K562 (cell line): ENCODE measurements around the gene RNF112. TPM values are rescaled to one million over a fixed set of nuclear protein-coding genes. Genes with fewer than 3 reads are reported as not detected.

ENCODE experiments used
- CEBPG ChIP-seq, 3 experiments: fragments of 200-800 bp in 1 of 3; sonication (Bioruptor generic) in 1 of 3; sonication (generic) in 1 of 3; formaldehyde crosslinking in 1 of 3; IDR thresholded peaks in 2 of 3; conservative IDR thresholded peaks in 1 of 3; 2 replicates each; pipeline versions ENCODE4 v1.6.1 to v1.8.0; 2016 to 2022; ENCODE audit warnings: missing compliant biosample characterization in 2 of 3, missing genetic modification characterization in 2 of 3, mild to moderate bottlenecking in 1 of 3, missing genetic modification reagents in 1 of 3
- E2F3 ChIP-seq: fragments of 250-450 bp; sonication (Bioruptor Pico); IDR thresholded peaks from 2 replicates; pipeline ENCODE4 v1.4.0; 2020; ENCODE audit warnings: mild to moderate bottlenecking
- EP400 ChIP-seq: fragments of 450-650 bp; IDR thresholded peaks from 2 replicates; pipeline ENCODE4 v1.6.1; 2017; ENCODE audit warnings: antibody characterized with exemption, mild to moderate bottlenecking, moderate library complexity
- ETV1 ChIP-seq: fragments of 450-650 bp; conservative IDR thresholded peaks from 2 replicates; pipeline ENCODE4 v1.6.1; 2016; ENCODE audit warnings: missing genetic modification characterization, control low read depth, low read depth, missing compliant biosample characterization
- ETV5 ChIP-seq: sonication (generic); formaldehyde crosslinking; IDR thresholded peaks from 2 replicates; pipeline ENCODE4 v1.4.0; 2020; ENCODE audit warnings: low read depth, mild to moderate bottlenecking, missing genetic modification reagents
- GMEB1 ChIP-seq: fragments of 250-450 bp; sonication (Bioruptor Pico); IDR thresholded peaks from 2 replicates; pipeline ENCODE4 v1.4.0; 2020; ENCODE audit warnings: mild to moderate bottlenecking
- HCFC1 ChIP-seq: IDR thresholded peaks from 2 replicates; pipeline ENCODE4 v1.6.1; 2012; ENCODE audit warnings: low read depth, low read length, improper control_type of control experiment
- HDAC6 ChIP-seq: IDR thresholded peaks from 2 replicates; pipeline ENCODE4 v1.6.1; 2012; ENCODE audit warnings: low read depth, mild to moderate bottlenecking, control low read depth, inconsistent platforms, low read length, moderate library complexity
- HSF4 ChIP-seq: fragments of 250-450 bp; sonication (Bioruptor Pico); IDR thresholded peaks from 2 replicates; pipeline ENCODE4 v2.1.2; 2022; ENCODE audit warnings: mild to moderate bottlenecking, moderate library complexity, borderline replicate concordance
- LARP7 ChIP-seq: fragments of 450-650 bp; IDR thresholded peaks from 2 replicates; pipeline ENCODE4 v1.6.1; 2016
- MED1 ChIP-seq: sonication (generic); formaldehyde crosslinking; IDR thresholded peaks from 2 replicates; pipeline ENCODE4 v1.8.1; 2023; ENCODE audit warnings: missing genetic modification reagents, borderline replicate concordance
- MYBL2 ChIP-seq, 2 experiments: fragments of 450-650 bp in 1 of 2; sonication (generic) in 1 of 2; formaldehyde crosslinking in 1 of 2; IDR thresholded peaks; 2 replicates each; pipeline versions ENCODE4 v1.6.1 to v1.8.1; 2017 to 2022; ENCODE audit warnings: borderline replicate concordance in 1 of 2, inconsistent platforms in 1 of 2, low read depth in 1 of 2, mild to moderate bottlenecking in 1 of 2, missing genetic modification reagents in 1 of 2, moderate library complexity in 1 of 2
- PHB ChIP-seq: fragments of 250-450 bp; sonication (Bioruptor Pico); IDR thresholded peaks from 2 replicates; pipeline ENCODE4 v1.5.0; 2021
- POU5F1 ChIP-seq: fragments of 150-350 bp; IDR thresholded peaks from 2 replicates; pipeline ENCODE4 v1.6.1; 2014; ENCODE audit warnings: borderline replicate concordance, low read length, low read depth, mild to moderate bottlenecking; ENCODE audit not compliant: partially characterized antibody
- PTBP1 ChIP-seq: fragments of 200-400 bp; formaldehyde crosslinking; IDR thresholded peaks from 2 replicates; pipeline ENCODE4 v1.6.1; 2017; ENCODE audit warnings: low read depth, low read length
- PTRF ChIP-seq: fragments of 450-650 bp; IDR thresholded peaks from 2 replicates; pipeline ENCODE4 v1.6.1; 2016; ENCODE audit warnings: mild to moderate bottlenecking, missing genetic modification characterization, missing compliant biosample characterization
- PURB ChIP-seq: sonication (generic); formaldehyde crosslinking; IDR thresholded peaks from 2 replicates; pipeline ENCODE4 v1.9.0; 2021; ENCODE audit warnings: low read depth, mild to moderate bottlenecking, missing genetic modification reagents
- TAF15 ChIP-seq: fragments of 200-400 bp; formaldehyde crosslinking; IDR thresholded peaks from 2 replicates; pipeline ENCODE4 v1.6.1; 2017; ENCODE audit warnings: mild to moderate bottlenecking, low read depth, low read length, moderate library complexity
- TAL1 ChIP-seq: fragments of 450-650 bp; IDR thresholded peaks from 2 replicates; pipeline ENCODE4 v1.6.1; 2016; ENCODE audit warnings: mild to moderate bottlenecking
- TBP ChIP-seq: optimal IDR thresholded peaks from 2 replicates; pipeline ENCODE3; 2011; ENCODE audit warnings: low read depth, low read length, improper control_type of control experiment
- ZKSCAN3 ChIP-seq: fragments of 250-450 bp; sonication (Bioruptor Pico); IDR thresholded peaks from 2 replicates; pipeline ENCODE4 v1.4.0; 2020
- ZNF830 ChIP-seq: fragments of 250-450 bp; sonication (Bioruptor Pico); IDR thresholded peaks from 2 replicates; pipeline ENCODE4 v1.5.0; 2021; ENCODE audit warnings: mild to moderate bottlenecking
- polyA plus RNA-seq, 8 experiments: library from polyadenylated mRNA; depleted of rRNA in 4 of 8; stranded (reverse) in 5 of 8; unstranded in 3 of 8; fragments of >200 nt; fragmentation: Nextera tagmentation in 2 of 8; fragmentation: Illumina TruSeq in 1 of 8; extraction: Ambion mirVana in 2 of 8; extraction: Trizol in 1 of 8; gene quantifications; 2 replicates each; pipeline versions ENCODE4 v1.2.1 to v1.2.3, GENCODE V29; 2011 to 2014; ENCODE audit warnings: inconsistent platforms in 1 of 8, missing spikeins in 1 of 8
- total RNA-seq, 7 experiments: library from RNA; depleted of rRNA in 6 of 7; stranded (reverse); fragments of >200 nt in 6 of 7; fragmentation: Illumina TruSeq in 2 of 7; extraction: Trizol in 2 of 7; gene quantifications; 2 replicates each; pipeline versions ENCODE4 v1.2.1 to v1.2.3, GENCODE V29; 2011 to 2021; ENCODE audit warnings: low replicate concordance in 1 of 7
- TF ChIP-seq, protein P1 (sequence below), 2 experiments: fragments of 450-650 bp; IDR thresholded peaks; 2 replicates each; pipeline ENCODE4 v1.6.1; 2018; ENCODE audit warnings: mild to moderate bottlenecking in 2 of 2, low read depth in 1 of 2; ENCODE audit not compliant: partially characterized antibody in 2 of 2

RNF112 gene
- total and polyA plus RNA-seq, 9 of the 15 experiments (the other 6 are each of a cell fraction or from before 2014, with no cell fraction given): 0.05 TPM; not detected in 8

DNA sequence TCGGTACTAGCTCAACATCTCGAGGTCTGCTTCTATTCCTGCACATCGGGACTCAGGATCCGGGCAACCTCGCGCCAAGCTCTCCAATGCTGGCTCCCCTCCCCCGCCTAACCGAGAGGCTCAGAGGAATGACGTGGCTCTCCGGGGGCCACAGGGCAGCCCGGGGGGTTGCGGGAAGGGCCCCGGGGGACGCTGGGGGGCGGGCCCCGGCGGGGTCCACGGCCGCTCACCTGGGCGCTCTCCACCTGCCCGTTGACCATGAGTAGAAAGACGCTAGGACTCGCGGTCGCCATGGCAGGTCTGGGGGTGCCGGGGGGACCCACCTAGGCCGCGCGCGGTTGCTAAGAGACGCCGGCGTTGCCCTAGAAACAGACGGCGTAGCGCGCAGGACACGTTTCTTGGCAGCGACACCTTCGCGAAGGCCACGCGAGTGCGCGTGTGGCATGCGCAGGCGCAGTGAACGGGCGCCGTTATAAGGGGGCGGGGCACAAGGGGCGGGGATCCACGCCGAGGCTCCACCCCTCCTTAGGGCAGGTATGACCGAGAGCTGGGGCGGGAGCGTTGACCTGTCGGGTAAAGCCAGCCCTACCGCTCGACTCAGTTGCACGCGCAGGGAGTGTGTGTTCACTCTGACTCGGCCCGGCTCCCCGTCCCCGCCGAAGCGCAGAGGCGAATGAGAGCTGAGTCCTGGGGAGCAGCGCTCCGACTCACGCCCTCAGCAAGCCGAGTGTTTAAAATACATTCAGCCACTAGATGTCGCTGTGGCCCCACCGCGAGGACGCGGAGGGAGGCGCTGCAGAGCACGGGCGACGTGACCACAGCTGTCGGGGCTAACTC, 48.5 kb upstream of the RNF112 start, which contains the start of gene B9D1 (continued):
- no peak for TF ChIP-seq CEBPG (CRISPR knock-in tag; IDR thresholded peaks at IDR 0.05)
- no peak for TF ChIP-seq CEBPG (tag; conservative IDR thresholded peaks at IDR 0.05 in 1 of 2, IDR thresholded peaks at IDR 0.05 in 1 of 2)
- no peak for TF ChIP-seq PTBP1
- no peak for TF ChIP-seq LARP7
- no peak for TF ChIP-seq PURB (CRISPR knock-in tag)
- 0 out of 2 replicates have a peak, but pooled peaks have one; percentile 1 for TF ChIP-seq ETV5 (CRISPR knock-in tag)
- no peak for TF ChIP-seq MYBL2 (IDR thresholded peaks at IDR 0.05; ENCODE audit: low read depth)
- no peak for TF ChIP-seq MYBL2 (CRISPR knock-in tag; IDR thresholded peaks at IDR 0.05; ENCODE audit: borderline replicate concordance)
- TF ChIP-seq TBP: peak; percentile 46
- peak; percentile 40; the same call in 1 of the 2 replicates for TF ChIP-seq HCFC1
- no peak for TF ChIP-seq E2F3
- TF ChIP-seq HSF4: no peak
- peak; percentile 84 for TF ChIP-seq EP400
- TF ChIP-seq POU5F1: peak; percentile 81
- TF ChIP-seq PHB (CRISPR knock-in tag): no peak
- no peak for TF ChIP-seq MED1
- no peak for TF ChIP-seq ZKSCAN3
- TF ChIP-seq ETV1 (tag): no peak
- TF ChIP-seq GMEB1: no peak; the same call in 1 of the 2 replicates
- no peak for TF ChIP-seq HDAC6
- TF ChIP-seq, protein P1, sequence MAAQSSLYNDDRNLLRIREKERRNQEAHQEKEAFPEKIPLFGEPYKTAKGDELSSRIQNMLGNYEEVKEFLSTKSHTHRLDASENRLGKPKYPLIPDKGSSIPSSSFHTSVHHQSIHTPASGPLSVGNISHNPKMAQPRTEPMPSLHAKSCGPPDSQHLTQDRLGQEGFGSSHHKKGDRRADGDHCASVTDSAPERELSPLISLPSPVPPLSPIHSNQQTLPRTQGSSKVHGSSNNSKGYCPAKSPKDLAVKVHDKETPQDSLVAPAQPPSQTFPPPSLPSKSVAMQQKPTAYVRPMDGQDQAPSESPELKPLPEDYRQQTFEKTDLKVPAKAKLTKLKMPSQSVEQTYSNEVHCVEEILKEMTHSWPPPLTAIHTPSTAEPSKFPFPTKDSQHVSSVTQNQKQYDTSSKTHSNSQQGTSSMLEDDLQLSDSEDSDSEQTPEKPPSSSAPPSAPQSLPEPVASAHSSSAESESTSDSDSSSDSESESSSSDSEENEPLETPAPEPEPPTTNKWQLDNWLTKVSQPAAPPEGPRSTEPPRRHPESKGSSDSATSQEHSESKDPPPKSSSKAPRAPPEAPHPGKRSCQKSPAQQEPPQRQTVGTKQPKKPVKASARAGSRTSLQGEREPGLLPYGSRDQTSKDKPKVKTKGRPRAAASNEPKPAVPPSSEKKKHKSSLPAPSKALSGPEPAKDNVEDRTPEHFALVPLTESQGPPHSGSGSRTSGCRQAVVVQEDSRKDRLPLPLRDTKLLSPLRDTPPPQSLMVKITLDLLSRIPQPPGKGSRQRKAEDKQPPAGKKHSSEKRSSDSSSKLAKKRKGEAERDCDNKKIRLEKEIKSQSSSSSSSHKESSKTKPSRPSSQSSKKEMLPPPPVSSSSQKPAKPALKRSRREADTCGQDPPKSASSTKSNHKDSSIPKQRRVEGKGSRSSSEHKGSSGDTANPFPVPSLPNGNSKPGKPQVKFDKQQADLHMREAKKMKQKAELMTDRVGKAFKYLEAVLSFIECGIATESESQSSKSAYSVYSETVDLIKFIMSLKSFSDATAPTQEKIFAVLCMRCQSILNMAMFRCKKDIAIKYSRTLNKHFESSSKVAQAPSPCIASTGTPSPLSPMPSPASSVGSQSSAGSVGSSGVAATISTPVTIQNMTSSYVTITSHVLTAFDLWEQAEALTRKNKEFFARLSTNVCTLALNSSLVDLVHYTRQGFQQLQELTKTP (IDR thresholded peaks at IDR 0.05; ENCODE audit: low read depth in 1 of 2, partially characterized antibody in 2 of 2): no peak
- TF ChIP-seq PTRF (tag): no peak
- TF ChIP-seq TAL1: no peak
- TF ChIP-seq ZNF830 (CRISPR knock-in tag): no peak
- TF ChIP-seq TAF15: no peak
